ENCODE results near the gene CLEC4E. TPM values are rescaled to one million over a fixed set of nuclear protein-coding genes. Genes with fewer than 3 reads are reported as not detected.

The CLEC4E gene
- total RNA-seq, 1 donor from 2014 or later, result not detected

DNA sequence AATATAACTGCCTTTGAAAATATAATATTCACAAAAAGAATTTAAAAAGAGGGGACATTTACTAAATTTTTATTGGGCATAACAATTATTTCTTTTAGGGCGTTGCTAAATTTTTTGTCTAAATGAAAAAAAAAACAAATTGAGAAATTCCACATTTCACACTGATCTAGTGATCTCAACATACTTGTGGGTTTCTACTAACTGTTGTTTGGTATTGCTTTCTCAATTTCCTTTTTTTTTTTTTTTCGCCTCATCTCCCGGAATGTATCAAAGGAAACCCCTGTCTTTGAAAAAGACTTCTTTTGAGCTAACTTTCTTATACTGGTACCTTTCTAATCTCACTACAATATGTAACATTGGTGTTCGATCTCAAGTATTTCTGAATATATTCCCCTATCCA is 27.4 kb downstream of the CLEC4E start, which contains the start of gene CLEC4D:
Gene CLEC4D (plus strand): TSS at position 248 of the 400 bp plus-strand sequence. CDS start 230 bp downstream, outside the sequence.
- H3K4me3 ChIP-seq, result no peak within 1 kb of the TSS

DNA sequence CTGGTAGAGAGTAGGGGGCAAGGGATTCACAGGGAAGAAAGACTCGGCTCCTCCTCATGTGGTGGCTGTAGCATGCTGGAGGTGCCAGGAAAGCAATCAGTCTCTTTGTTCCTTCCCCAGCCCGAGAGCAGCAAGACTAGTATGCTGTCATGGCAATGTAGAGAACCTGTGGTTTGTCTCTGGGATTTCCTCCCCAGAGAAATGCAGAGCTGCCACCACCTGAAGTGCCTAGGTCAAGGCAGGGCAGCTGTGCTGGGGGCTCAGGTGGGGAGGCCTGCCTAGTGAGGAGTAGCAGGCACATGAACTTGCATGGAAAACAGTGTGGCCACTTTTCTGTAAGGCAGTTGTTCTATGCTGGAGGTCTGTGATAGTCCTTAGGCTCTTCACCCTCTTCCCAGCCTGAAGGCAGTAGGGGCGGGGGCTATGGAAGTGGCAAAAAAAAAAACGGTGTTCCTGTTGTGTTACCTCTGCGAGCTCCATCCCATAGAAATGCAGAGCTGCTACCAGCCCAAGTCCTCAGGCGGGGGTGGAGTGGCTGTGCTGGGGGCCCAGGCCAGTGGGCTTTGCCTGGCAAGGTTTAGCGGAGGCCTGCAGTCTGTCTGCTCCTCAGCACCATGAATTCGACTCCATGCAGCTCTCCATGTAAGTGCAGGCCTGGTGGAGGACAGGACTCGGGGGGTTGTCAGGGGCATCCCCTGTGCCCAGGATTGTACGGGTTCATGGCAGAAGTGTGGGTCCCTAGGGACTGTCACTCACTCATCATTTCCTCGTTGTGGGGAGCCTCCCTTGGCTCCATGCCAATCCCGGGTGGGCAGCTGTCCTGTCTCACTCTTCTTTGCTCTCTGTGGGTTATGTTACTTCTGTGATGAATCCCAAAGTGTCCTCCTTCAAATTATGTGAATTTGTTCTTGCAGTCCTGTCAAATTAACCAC is 31.5 kb downstream of the CLEC4E start:
- Histone ChIP-seq H3K27me3 (no peaks in the 10 kb centered on the region), H3K9me3 (no peaks in the 10 kb centered on the region), H3K4me1 (no peaks in the 10 kb centered on the region), H3K4me3 (no peak overlapping the region), H3K36me3 (no peaks in the 10 kb centered on the region), H3K27ac (no peak overlapping the region)
- DNase-seq (ENCODE audit: low spot score in 2 of 2), result no peak
- TF ChIP-seq, protein P1, sequence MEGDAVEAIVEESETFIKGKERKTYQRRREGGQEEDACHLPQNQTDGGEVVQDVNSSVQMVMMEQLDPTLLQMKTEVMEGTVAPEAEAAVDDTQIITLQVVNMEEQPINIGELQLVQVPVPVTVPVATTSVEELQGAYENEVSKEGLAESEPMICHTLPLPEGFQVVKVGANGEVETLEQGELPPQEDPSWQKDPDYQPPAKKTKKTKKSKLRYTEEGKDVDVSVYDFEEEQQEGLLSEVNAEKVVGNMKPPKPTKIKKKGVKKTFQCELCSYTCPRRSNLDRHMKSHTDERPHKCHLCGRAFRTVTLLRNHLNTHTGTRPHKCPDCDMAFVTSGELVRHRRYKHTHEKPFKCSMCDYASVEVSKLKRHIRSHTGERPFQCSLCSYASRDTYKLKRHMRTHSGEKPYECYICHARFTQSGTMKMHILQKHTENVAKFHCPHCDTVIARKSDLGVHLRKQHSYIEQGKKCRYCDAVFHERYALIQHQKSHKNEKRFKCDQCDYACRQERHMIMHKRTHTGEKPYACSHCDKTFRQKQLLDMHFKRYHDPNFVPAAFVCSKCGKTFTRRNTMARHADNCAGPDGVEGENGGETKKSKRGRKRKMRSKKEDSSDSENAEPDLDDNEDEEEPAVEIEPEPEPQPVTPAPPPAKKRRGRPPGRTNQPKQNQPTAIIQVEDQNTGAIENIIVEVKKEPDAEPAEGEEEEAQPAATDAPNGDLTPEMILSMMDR (IDR thresholded peaks at IDR 0.05), result no peak
- intact Hi-C loops (cut with DNase I), result no loop called here

More for the DNA sequence above, 27.4 kb downstream of the CLEC4E start, which contains the start of gene CLEC4D:
- H3K27me3 ChIP-seq, result no peaks in the 10 kb centered on the region
- no peaks in the 10 kb centered on the region for H3K9me3 ChIP-seq
- H3K27ac ChIP-seq, result no peak within 1 kb of the TSS
- no peak for DNase-seq (ENCODE audit: low spot score in 2 of 2)
- H3K4me1 ChIP-seq, result no peaks in the 10 kb centered on the region
- H3K36me3 ChIP-seq, result no peaks in the 10 kb centered on the region
- intact Hi-C loops (cut with DNase I), result no loop called here
- TF ChIP-seq, protein P1 (IDR thresholded peaks at IDR 0.05), result no peak

DNA sequence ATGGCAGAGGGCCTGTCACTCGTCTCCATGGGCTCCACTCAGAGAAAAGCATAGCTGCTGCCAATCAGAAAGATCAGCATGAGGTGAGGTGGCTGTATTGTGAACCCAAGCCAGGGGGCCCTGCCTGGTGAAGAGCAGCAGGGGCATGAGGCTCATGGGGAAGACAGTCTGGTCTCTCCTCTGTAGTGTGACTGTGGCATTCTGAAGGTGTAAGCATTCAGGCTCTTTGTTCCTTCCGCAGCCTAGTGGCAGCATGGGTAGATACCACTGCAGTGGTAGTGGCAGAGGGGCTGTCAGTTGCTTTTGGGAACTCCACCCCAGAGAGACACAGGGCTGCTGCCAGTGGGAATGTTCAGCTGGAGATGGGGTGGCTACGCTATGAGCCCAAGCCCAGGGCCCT is 32.5 kb downstream of the CLEC4E start:
- H3K27ac ChIP-seq, result no peak overlapping the region
- intact Hi-C loops (cut with DNase I), result no loop called here
- TF ChIP-seq, protein P1 (IDR thresholded peaks at IDR 0.05), result no peak

DNA sequence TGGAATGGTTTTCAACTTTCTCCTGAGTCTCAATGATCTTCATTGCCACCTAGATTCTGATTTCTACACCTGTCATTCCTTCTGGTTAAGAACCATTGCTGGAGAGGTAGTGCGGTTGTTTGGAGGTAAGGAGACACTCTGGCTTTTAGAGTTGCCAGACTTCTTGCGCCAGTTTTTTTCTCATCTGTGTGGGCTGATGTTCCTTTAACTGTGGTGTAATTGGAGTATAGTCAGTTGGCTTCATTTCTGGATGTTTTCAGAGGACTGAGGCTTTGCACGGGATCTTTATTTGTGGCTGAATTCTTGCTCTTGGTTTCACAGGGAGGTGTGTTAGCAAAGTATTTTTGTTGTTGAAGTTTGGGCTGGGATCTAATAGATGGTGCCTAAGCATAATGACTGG is 33.1 kb downstream of the CLEC4E start:
- H3K4me1 ChIP-seq, result no peaks in the 10 kb centered on the region
- DNase-seq (ENCODE audit: low spot score in 2 of 2), result no peak
- no peaks in the 10 kb centered on the region for H3K36me3 ChIP-seq
- H3K9me3 ChIP-seq, result no peaks in the 10 kb centered on the region
- H3K4me3 ChIP-seq, result no peak overlapping the region
- no peaks in the 10 kb centered on the region for H3K27me3 ChIP-seq
- H3K27ac ChIP-seq, result no peak overlapping the region
- intact Hi-C loops (cut with DNase I), result no loop called here
- TF ChIP-seq, protein P1 (IDR thresholded peaks at IDR 0.05), result no peak

More for the DNA sequence above, 32.5 kb downstream of the CLEC4E start:
- no peaks in the 10 kb centered on the region for H3K36me3 ChIP-seq
- no peak overlapping the region for H3K4me3 ChIP-seq
- H3K9me3 ChIP-seq, result no peaks in the 10 kb centered on the region
- H3K4me1 ChIP-seq, result no peaks in the 10 kb centered on the region
- no peaks in the 10 kb centered on the region for H3K27me3 ChIP-seq
- DNase-seq (ENCODE audit: low spot score in 2 of 2), result no peak

DNA sequence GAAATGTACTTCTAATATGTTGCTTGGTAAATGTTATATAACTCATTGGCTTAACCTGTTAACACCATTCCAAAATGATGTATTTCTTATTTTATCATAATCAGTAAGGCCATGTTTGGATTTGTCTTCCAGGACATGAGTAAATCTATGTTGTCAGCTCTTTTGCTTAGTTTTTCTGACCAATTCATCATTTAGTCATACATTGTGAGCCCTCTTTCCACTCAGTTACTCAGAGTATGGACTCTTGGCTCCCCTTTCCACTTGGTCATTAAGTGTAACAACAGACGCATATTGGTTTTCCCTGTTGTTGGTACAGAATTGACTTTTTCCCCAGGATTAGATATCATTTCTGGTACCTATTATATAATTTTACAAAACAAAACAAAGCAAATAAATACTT is 36.4 kb downstream of the CLEC4E start:
- no peak for DNase-seq (ENCODE audit: low spot score in 2 of 2)
- Histone ChIP-seq H3K9me3 (no peaks in the 10 kb centered on the region), H3K4me3 (no peak overlapping the region), H3K27me3 (no peaks in the 10 kb centered on the region), H3K36me3 (no peaks in the 10 kb centered on the region), H3K27ac (no peak overlapping the region), H3K4me1 (no peaks in the 10 kb centered on the region)
- intact Hi-C loops (cut with DNase I), result no loop called here
- TF ChIP-seq, protein P1 (IDR thresholded peaks at IDR 0.05), result no peak
